Left forelimb (tissue), 1 donor: ENCODE results near the gene PFN2.

Experiments
- DNase-seq: peaks from one replicate; pipeline ENCODE4 v3.0.0-alpha.2; 2018; ENCODE audit warnings: low spot score

PFN2 gene

GRCh38 chr3:149917124-149917667, 53.5 kb downstream of the PFN2 start:
- no peak for DNase-seq
